CD14-positive monocyte (primary cell): ENCODE measurements around the gene HNF1B. TPM values are rescaled to one million over a fixed set of nuclear protein-coding genes. Genes with fewer than 3 reads are reported as not detected.

Source experiments
- DNase-seq, 3 donors: peaks; one replicate each; pipeline ENCODE4 v3.0.0-alpha.2; 2011 to 2022
- H2AFZ ChIP-seq: 2 replicates; pipeline ENCODE4 v1.6.0; 2012; ENCODE audit warnings: mild to moderate bottlenecking, low read depth, low read length, inconsistent platforms; ENCODE audit not compliant: insufficient read depth, poor library complexity, severe bottlenecking
- H3K27ac ChIP-seq, 2 donors: 1 replicate in 1 of 2; 2 replicates in 1 of 2; pipeline ENCODE4 v1.5.1; 2012 to 2013; ENCODE audit warnings: low read length in 2 of 2, control low read depth in 1 of 2, inconsistent platforms in 1 of 2, low read depth in 1 of 2, mild to moderate bottlenecking in 1 of 2
- H3K27me3 ChIP-seq, 2 donors: one replicate each; pipeline versions ENCODE4 v1.6.0 to v1.6.1; 2011 to 2013; ENCODE audit warnings: low read length in 2 of 2; ENCODE audit not compliant: control insufficient read depth in 2 of 2, insufficient read depth in 2 of 2
- H3K36me3 ChIP-seq, 2 donors: replicated peaks in 1 of 2; 1 replicate in 1 of 2; 2 replicates in 1 of 2; pipeline versions ENCODE4 v1.5.1 to v1.6.1; 2012 to 2013; ENCODE audit warnings: low read length in 2 of 2, control low read depth in 1 of 2, inconsistent platforms in 1 of 2, mild to moderate bottlenecking in 1 of 2; ENCODE audit not compliant: insufficient read depth in 2 of 2, control insufficient read depth in 1 of 2
- H3K4me1 ChIP-seq, 2 donors: 1 replicate in 1 of 2; 2 replicates in 1 of 2; pipeline versions ENCODE4 v1.5.1 to v1.6.1; 2012 to 2013; ENCODE audit warnings: low read length in 2 of 2, control low read depth in 1 of 2, inconsistent platforms in 1 of 2, mild to moderate bottlenecking in 1 of 2, moderate library complexity in 1 of 2; ENCODE audit not compliant: insufficient read depth in 2 of 2, control insufficient read depth in 1 of 2
- H3K4me2 ChIP-seq: replicated peaks from 2 replicates; pipeline ENCODE3; 2012; ENCODE audit warnings: low read length, moderate library complexity, mild to moderate bottlenecking; ENCODE audit not compliant: poor library complexity, severe bottlenecking; ENCODE audit errors: extremely low read depth
- H3K4me3 ChIP-seq, 3 experiments: fragments of 200-600 bp in 1 of 3; sonication (generic) in 1 of 3; replicated peaks in 1 of 3; 1 replicate in 2 of 3; 2 replicates in 1 of 3; pipeline ENCODE4 v1.5.1; 2011 to 2013; ENCODE audit warnings: low read length in 3 of 3, mild to moderate bottlenecking in 3 of 3, control low read depth in 2 of 3, low read depth in 2 of 3, inconsistent platforms in 1 of 3, moderate library complexity in 1 of 3
- H3K79me2 ChIP-seq: 2 replicates; pipeline ENCODE4 v1.6.0; 2012; ENCODE audit warnings: mild to moderate bottlenecking, control low read depth, inconsistent platforms, low read length, moderate library complexity; ENCODE audit not compliant: insufficient read depth
- H3K9ac ChIP-seq: 2 replicates; pipeline ENCODE4 v1.6.0; 2017; ENCODE audit warnings: low read length, mild to moderate bottlenecking; ENCODE audit not compliant: insufficient read depth, poor library complexity, severe bottlenecking
- H3K9me3 ChIP-seq, 2 donors: replicated peaks in 1 of 2; 1 replicate in 1 of 2; 2 replicates in 1 of 2; pipeline versions ENCODE4 v1.5.1 to v1.6.1; 2012 to 2013; ENCODE audit warnings: low read length in 2 of 2, control low read depth in 1 of 2; ENCODE audit not compliant: control insufficient read depth in 1 of 2, insufficient read depth in 1 of 2
- H4K20me1 ChIP-seq: 2 replicates; pipeline ENCODE4 v1.6.0; 2012; ENCODE audit warnings: mild to moderate bottlenecking, low read length, control low read depth, moderate library complexity; ENCODE audit not compliant: insufficient read depth
- H3K27ac Mint-ChIP-seq, 7 donors: one replicate each; pipeline ENCODE4 v1.8.0; 2020; ENCODE audit warnings: mild to moderate bottlenecking in 7 of 7, mixed read lengths in 7 of 7, moderate library complexity in 6 of 7, inconsistent platforms in 2 of 7
- H3K27me3 Mint-ChIP-seq, 3 donors: one replicate each; pipeline ENCODE4 v1.8.0; 2021 to 2022; ENCODE audit warnings: low read depth in 3 of 3, mild to moderate bottlenecking in 3 of 3, mixed read lengths in 3 of 3, moderate library complexity in 3 of 3, inconsistent platforms in 1 of 3
- H3K36me3 Mint-ChIP-seq, 2 donors: one replicate each; pipeline ENCODE4 v1.8.0; 2020; ENCODE audit warnings: mixed read lengths in 2 of 2, inconsistent platforms in 1 of 2, mild to moderate bottlenecking in 1 of 2
- H3K4me1 Mint-ChIP-seq: one replicate; pipeline ENCODE4 v1.8.0; 2020; ENCODE audit warnings: mild to moderate bottlenecking, mixed read lengths
- H3K4me3 Mint-ChIP-seq, 2 donors: one replicate each; pipeline ENCODE4 v1.8.0; 2020; ENCODE audit warnings: mild to moderate bottlenecking in 2 of 2, mixed read lengths in 2 of 2, moderate library complexity in 1 of 2
- H3K9me3 Mint-ChIP-seq, 7 donors: one replicate each; pipeline ENCODE4 v1.8.0; 2020 to 2022; ENCODE audit warnings: mixed read lengths in 7 of 7, mild to moderate bottlenecking in 6 of 7, moderate library complexity in 6 of 7, inconsistent platforms in 2 of 7
- CTCF ChIP-seq: fragments of 200-600 bp; IDR thresholded peaks from one replicate; pipeline ENCODE4 v1.8.0; 2022; ENCODE audit warnings: antibody characterized with exemption, mild to moderate bottlenecking
- WGBS: methylation state at CpG from one replicate; pipeline ENCODE4 v1.1.5; 2013; ENCODE audit warnings: missing lambda C conversion rate; ENCODE audit not compliant: insufficient coverage; 5-methylcytosine and 5-hydroxymethylcytosine counted together
- intact Hi-C, 2 donors: fragments of 100-400 bp; cut with micrococcal nuclease; formaldehyde crosslinking; loops; one replicate each; pipeline versions ENCODE4 v1.15.0 to v1.15.1; 2023
- polyA plus RNA-seq, 3 donors: library from polyadenylated mRNA; depleted of rRNA in 1 of 3; unstranded in 2 of 3; stranded (reverse) in 1 of 3; fragments of 300-500 nt in 2 of 3; fragments of >200 nt in 1 of 3; fragmentation: Illumina TruSeq in 2 of 3; gene quantifications; 1 replicate in 2 of 3; 2 replicates in 1 of 3; pipeline ENCODE4 v1.2.3, GENCODE V29; 2012 to 2021

Gene HNF1B
- polyA plus RNA-seq, 3 donors, result not detected

- intact Hi-C loops, result no loop called here
- Histone ChIP-seq H3K79me2 (no peaks in the 10 kb centered on the region), H3K9me3 (no peaks in the 10 kb centered on the region), H3K4me1 (no peaks in the 10 kb centered on the region), H3K4me3 (no peak overlapping the region), H3K27me3 (peaks cover 0 to 7% of the 10 kb centered on the region in 2 donors), H3K27ac (no peak overlapping the region), H3K4me2 (no peak overlapping the region), H3K36me3 (no peaks in the 10 kb centered on the region), H2AFZ (no peak overlapping the region), H3K9ac (no peak overlapping the region), H4K20me1 (no peaks in the 10 kb centered on the region)
- Mint-ChIP-seq H3K4me1 (peaks cover 4% of the 10 kb centered on the region), H3K27me3 (peaks cover 16 to 28% (median 17%) of the 10 kb centered on the region in 3 donors), H3K27ac (peak overlapping the region in 1 of 7 donors; percentile 8), H3K9me3 (peaks cover 0 to 8% (median 5%) of the 10 kb centered on the region in 7 donors), H3K36me3 (no peaks in the 10 kb centered on the region), H3K4me3 (no peak overlapping the region)
- no peak for DNase-seq
- no peak for TF ChIP-seq CTCF
- WGBS, result 71% methylated on average over 2 of the region's 4 CpGs
Measured at GRCh38 chr17:37714897-37715296, 30.0 kb downstream of the HNF1B start.

- H3K4me3 Mint-ChIP-seq, result no peak overlapping the region
- peaks cover 0 to 6% of the 10 kb centered on the region in 2 donors for H3K27me3 ChIP-seq
- H3K36me3 Mint-ChIP-seq, result no peaks in the 10 kb centered on the region
- no peak overlapping the region for H3K4me2 ChIP-seq
- no peaks in the 10 kb centered on the region for H3K9me3 ChIP-seq
- peaks cover 0 to 8% (median 5%) of the 10 kb centered on the region in 7 donors for H3K9me3 Mint-ChIP-seq
- no peaks in the 10 kb centered on the region for H3K79me2 ChIP-seq
- DNase-seq, result no peak
- TF ChIP-seq CTCF, result no peak
- H3K4me3 ChIP-seq, result no peak overlapping the region
- no peaks in the 10 kb centered on the region for H3K36me3 ChIP-seq
- WGBS, result 67% methylated on average over 1 of the region's 4 CpGs
- no peaks in the 10 kb centered on the region for H4K20me1 ChIP-seq
- no peak overlapping the region for H3K27ac ChIP-seq
- H3K27ac Mint-ChIP-seq, result no peak overlapping the region
- peaks cover 16 to 27% (median 20%) of the 10 kb centered on the region in 3 donors for H3K27me3 Mint-ChIP-seq
- intact Hi-C loops, result no loop called here
- H2AFZ ChIP-seq, result no peak overlapping the region
- H3K4me1 ChIP-seq, result no peaks in the 10 kb centered on the region
- peaks cover 4% of the 10 kb centered on the region for H3K4me1 Mint-ChIP-seq
- H3K9ac ChIP-seq, result no peak overlapping the region
Measured at GRCh38 chr17:37713624-37714023, 31.2 kb downstream of the HNF1B start.
